Activated T-cell treated with anti-CD3 and anti-CD28 coated beads, Interleukin-2, amount 50 U/mL, for 4 hours (primary cell): ENCODE results near the gene HMGN2. TPM values are rescaled to one million over a fixed set of nuclear protein-coding genes. Genes with fewer than 3 reads are reported as not detected.

Source experiments
- ATAC-seq, 2 donors: fragments of 200-7000 bp; cut with Tn5 transposase; one replicate each; pipeline ENCODE4 v1.10.0; 2021
- DNase-seq: peaks from one replicate; pipeline ENCODE4 v3.0.0-alpha.2; 2020
- H3K27me3 Mint-ChIP-seq: one replicate; pipeline ENCODE4 v1.8.0; 2021; ENCODE audit warnings: low read depth, mixed read lengths
- H3K36me3 Mint-ChIP-seq: one replicate; pipeline ENCODE4 v1.8.0; 2022; ENCODE audit warnings: mixed read lengths; ENCODE audit not compliant: insufficient read depth
- H3K4me1 Mint-ChIP-seq: one replicate; pipeline ENCODE4 v1.8.0; 2021; ENCODE audit warnings: low read depth, mixed read lengths
- H3K4me3 Mint-ChIP-seq: one replicate; pipeline ENCODE4 v1.8.0; 2021; ENCODE audit warnings: mild to moderate bottlenecking, moderate library complexity, mixed read lengths
- H3K9me3 Mint-ChIP-seq: one replicate; pipeline ENCODE4 v1.8.0; 2021; ENCODE audit warnings: mixed read lengths
- total RNA-seq, 3 donors: library from RNA; stranded (reverse); gene quantifications; one replicate each; pipeline ENCODE4 v1.2.1, GENCODE V29; 2021

The HMGN2 gene
- 100 to 1,000 TPM; 417 to 447 (median 437) TPM for total RNA-seq

GRCh38 chr1:26472320-26472900 is at the start of gene HMGN2:
Gene HMGN2, plus strand, starts transcription at chr1:26472440. Its CDS starts 173 bp downstream, at chr1:26472613.
- H3K4me1 Mint-ChIP-seq: peaks cover 50% of the 10 kb centered on the region
- peaks cover 36% of the 10 kb centered on the region for H3K36me3 Mint-ChIP-seq
- H3K27me3 Mint-ChIP-seq: no peaks in the 10 kb centered on the region
- ATAC-seq: peak; percentile 74
- peak within 1 kb of the TSS; percentile 93 for H3K4me3 Mint-ChIP-seq
- peak; percentile 88 for DNase-seq
- H3K9me3 Mint-ChIP-seq: no peaks in the 10 kb centered on the region

GRCh38 chr1:26429721-26430120 is 42.5 kb upstream of the HMGN2 start:
- H3K9me3 Mint-ChIP-seq: no peaks in the 10 kb centered on the region
- no peak overlapping the region for H3K4me3 Mint-ChIP-seq
- H3K27me3 Mint-ChIP-seq: peaks cover 2% of the 10 kb centered on the region
- H3K4me1 Mint-ChIP-seq: peaks cover 19% of the 10 kb centered on the region
- ATAC-seq: no peak
- DNase-seq: no peak
- H3K36me3 Mint-ChIP-seq: peaks cover 8% of the 10 kb centered on the region

DNA sequence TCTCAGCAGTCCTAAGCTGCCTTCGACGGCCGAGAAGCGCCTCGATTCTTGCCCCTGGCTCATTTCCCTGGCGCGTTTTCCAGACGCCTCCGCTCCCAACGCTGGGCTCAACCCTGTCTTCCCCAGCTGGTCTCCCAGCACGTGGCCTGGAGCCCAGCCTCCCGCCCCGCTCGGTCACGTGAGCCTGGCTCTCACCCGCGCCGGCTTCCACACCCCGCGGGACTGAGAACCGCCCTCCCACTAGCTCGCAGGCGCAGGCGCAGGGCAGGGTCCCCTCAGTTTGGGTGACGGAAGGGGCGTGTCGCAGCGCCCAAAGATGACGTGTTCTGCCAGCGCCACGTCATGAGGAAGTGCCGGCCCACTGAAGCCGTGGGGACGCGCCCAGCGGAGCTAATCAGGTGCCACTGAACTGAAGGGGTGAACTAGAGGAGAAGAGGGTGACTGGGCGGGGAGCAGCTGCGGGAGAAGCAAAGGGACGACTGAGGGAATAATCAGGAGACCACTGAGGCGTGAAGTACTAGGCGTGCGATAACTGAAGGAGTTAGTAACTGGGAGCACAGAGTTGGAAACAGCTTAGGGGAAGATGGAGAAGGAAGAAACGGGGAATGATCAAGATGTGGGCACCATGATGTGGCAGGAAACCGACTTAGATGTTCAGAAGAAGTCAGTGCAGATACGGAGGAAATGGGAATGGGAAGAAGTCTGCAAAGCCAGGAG is 40.1 kb upstream of the HMGN2 start, which contains the start of gene DHDDS:
TSS of gene DHDDS (plus strand) at position 343 of the 717 bp plus-strand sequence. CDS start 625 bp downstream, outside the sequence.
- peak within 1 kb of the TSS; percentile 95 for H3K4me3 Mint-ChIP-seq
- DNase-seq (peak; percentile 99), ATAC-seq (peak; percentile 97 to 99)

GRCh38 chr1:26432793-26433192 is 39.4 kb upstream of the HMGN2 start:
- Mint-ChIP-seq H3K4me1 (peaks cover 19% of the 10 kb centered on the region), H3K9me3 (no peaks in the 10 kb centered on the region), H3K36me3 (peaks cover 8% of the 10 kb centered on the region), H3K27me3 (no peaks in the 10 kb centered on the region), H3K4me3 (peak overlapping the region; percentile 95)
- no peak for ATAC-seq
- DNase-seq: no peak

More for the DNA sequence above, 40.1 kb upstream of the HMGN2 start, which contains the start of gene DHDDS:
- Mint-ChIP-seq H3K36me3 (peaks cover 8% of the 10 kb centered on the region), H3K4me1 (peaks cover 19% of the 10 kb centered on the region), H3K27me3 (no peaks in the 10 kb centered on the region), H3K9me3 (no peaks in the 10 kb centered on the region)

GRCh38 chr1:26434161-26434752 is 38.0 kb upstream of the HMGN2 start:
- H3K9me3 Mint-ChIP-seq: no peaks in the 10 kb centered on the region
- H3K36me3 Mint-ChIP-seq: peaks cover 16% of the 10 kb centered on the region
- H3K4me1 Mint-ChIP-seq: peaks cover 19% of the 10 kb centered on the region
- H3K4me3 Mint-ChIP-seq: no peak overlapping the region
- ATAC-seq (no peak), DNase-seq (no peak)
- no peaks in the 10 kb centered on the region for H3K27me3 Mint-ChIP-seq

DNA sequence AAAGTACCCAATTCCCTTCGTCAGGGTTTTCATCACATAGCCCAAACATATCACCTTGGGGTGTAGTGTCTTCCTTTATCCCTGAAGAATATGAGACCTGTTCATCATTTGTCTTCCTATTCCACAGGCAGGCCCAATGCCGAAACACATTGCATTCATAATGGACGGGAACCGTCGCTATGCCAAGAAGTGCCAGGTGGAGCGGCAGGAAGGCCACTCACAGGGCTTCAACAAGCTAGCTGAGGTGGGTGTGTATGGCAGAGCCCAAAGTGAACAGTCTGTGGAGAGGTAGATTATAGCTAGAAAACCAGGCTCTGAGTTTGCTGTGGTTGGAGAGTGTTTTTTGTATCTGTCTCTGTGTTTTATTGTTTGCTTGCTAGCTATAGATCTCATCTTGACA is 34.2 kb upstream of the HMGN2 start:
- DNase-seq: no peak
- Mint-ChIP-seq H3K4me3 (no peak overlapping the region), H3K9me3 (no peaks in the 10 kb centered on the region), H3K4me1 (peaks cover 7% of the 10 kb centered on the region), H3K36me3 (peaks cover 28% of the 10 kb centered on the region), H3K27me3 (no peaks in the 10 kb centered on the region)
- ATAC-seq: no peak

DNA sequence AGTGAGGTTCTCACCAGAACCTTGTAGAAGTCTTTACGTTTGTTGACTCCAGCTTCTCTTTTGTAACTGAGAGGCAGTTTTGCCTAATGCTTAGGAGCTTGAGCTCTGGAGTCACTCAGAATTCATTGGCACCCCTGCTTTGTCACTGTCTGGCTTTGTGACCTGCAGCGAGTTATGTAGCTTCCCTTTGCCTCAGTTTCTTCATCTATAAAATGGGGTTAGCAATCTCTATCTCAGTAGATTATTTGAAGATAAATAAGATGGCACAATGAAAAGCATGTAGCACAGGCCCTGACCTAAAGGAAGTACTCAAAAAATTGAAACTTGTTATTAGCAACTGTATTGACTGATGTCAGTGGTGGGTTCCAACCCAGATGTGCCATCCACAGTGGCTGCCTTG is 32.0 kb upstream of the HMGN2 start:
- ATAC-seq: no peak
- peaks cover 37% of the 10 kb centered on the region for H3K36me3 Mint-ChIP-seq
- no peaks in the 10 kb centered on the region for H3K4me1 Mint-ChIP-seq
- no peak for DNase-seq
- no peaks in the 10 kb centered on the region for H3K27me3 Mint-ChIP-seq
- H3K4me3 Mint-ChIP-seq: no peak overlapping the region
- H3K9me3 Mint-ChIP-seq: no peaks in the 10 kb centered on the region

- Mint-ChIP-seq H3K36me3 (peaks cover 30% of the 10 kb centered on the region), H3K9me3 (no peaks in the 10 kb centered on the region)
- no peak for ATAC-seq
These were observed 22.4 kb upstream of the HMGN2 start for GRCh38 chr1:26449868-26450267.

GRCh38 chr1:26450908-26451307 is 21.3 kb upstream of the HMGN2 start:
- Mint-ChIP-seq H3K9me3 (no peaks in the 10 kb centered on the region), H3K4me3 (no peak overlapping the region), H3K36me3 (peaks cover 30% of the 10 kb centered on the region), H3K27me3 (no peaks in the 10 kb centered on the region), H3K4me1 (no peaks in the 10 kb centered on the region)
- ATAC-seq (no peak), DNase-seq (no peak)

More at GRCh38 chr1:26449868-26450267, 22.4 kb upstream of the HMGN2 start:
- Mint-ChIP-seq H3K27me3 (no peaks in the 10 kb centered on the region), H3K4me1 (no peaks in the 10 kb centered on the region), H3K4me3 (no peak overlapping the region)
- no peak for DNase-seq

DNA sequence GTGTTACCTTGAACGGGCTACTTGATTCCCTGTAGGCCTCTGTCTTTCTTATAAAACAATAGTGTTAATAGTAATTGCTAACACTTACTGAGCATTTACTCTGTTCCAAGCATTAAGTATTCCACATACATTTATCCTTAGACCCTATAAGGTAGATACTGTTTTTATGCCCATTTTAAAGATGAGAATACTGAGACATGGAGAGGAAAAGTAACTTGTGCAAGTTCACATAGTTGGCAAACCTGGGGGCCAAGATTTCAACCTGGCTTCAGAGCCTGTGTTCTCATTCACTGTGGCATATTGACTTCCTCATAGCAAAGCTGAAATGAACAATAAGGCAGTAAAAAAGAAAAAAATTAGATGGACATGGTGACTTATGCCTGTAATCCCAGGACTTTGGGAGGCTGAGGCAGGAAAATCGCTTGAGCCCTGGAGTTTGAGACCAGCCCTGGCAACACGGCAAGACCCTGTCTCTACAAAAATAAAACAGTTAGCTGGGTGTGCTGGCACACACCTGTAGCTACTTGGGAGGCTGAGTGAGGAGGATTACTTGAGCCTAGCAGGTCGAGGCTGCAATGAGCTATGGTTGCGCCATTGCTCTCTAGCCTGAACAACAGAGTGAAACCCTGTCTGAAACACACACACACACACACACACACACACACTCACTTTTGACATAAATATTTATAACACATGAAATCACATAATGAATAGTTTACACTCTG is 19.6 kb upstream of the HMGN2 start:
- DNase-seq (no peak), ATAC-seq (no peak)

DNA sequence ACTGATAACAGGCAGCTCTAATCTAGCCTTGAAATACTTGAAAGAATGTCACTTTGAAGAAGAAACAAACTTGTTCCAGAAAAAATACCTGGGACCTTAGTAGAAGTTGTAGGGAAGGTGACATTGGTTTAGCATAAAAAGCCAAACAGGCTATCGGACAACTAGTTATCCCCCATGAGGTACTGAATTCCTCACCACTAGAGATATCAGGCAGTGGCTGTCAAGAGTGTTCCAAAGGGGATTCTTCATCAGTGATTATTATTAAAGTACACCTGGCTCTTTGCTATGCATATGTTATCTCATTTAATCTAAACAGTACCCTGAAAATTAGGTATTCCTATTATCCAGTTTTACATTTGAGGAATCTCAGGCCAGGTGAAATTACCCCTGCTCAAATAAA is 13.1 kb upstream of the HMGN2 start:
- no peak for ATAC-seq
- Mint-ChIP-seq H3K27me3 (no peaks in the 10 kb centered on the region), H3K9me3 (no peaks in the 10 kb centered on the region), H3K4me1 (no peaks in the 10 kb centered on the region), H3K36me3 (peaks cover 29% of the 10 kb centered on the region), H3K4me3 (no peak overlapping the region)
- DNase-seq: no peak

More for the DNA sequence above, 19.6 kb upstream of the HMGN2 start:
- peaks cover 24% of the 10 kb centered on the region for H3K36me3 Mint-ChIP-seq
- no peaks in the 10 kb centered on the region for H3K9me3 Mint-ChIP-seq
- no peaks in the 10 kb centered on the region for H3K27me3 Mint-ChIP-seq
- no peak overlapping the region for H3K4me3 Mint-ChIP-seq
- no peaks in the 10 kb centered on the region for H3K4me1 Mint-ChIP-seq

- peaks cover 30% of the 10 kb centered on the region for H3K36me3 Mint-ChIP-seq
- no peak for ATAC-seq
- no peaks in the 10 kb centered on the region for H3K27me3 Mint-ChIP-seq
- no peaks in the 10 kb centered on the region for H3K9me3 Mint-ChIP-seq
- no peaks in the 10 kb centered on the region for H3K4me1 Mint-ChIP-seq
- DNase-seq: no peak
- H3K4me3 Mint-ChIP-seq: no peak overlapping the region
These were observed 12.6 kb upstream of the HMGN2 start for GRCh38 chr1:26459573-26460031.

DNA sequence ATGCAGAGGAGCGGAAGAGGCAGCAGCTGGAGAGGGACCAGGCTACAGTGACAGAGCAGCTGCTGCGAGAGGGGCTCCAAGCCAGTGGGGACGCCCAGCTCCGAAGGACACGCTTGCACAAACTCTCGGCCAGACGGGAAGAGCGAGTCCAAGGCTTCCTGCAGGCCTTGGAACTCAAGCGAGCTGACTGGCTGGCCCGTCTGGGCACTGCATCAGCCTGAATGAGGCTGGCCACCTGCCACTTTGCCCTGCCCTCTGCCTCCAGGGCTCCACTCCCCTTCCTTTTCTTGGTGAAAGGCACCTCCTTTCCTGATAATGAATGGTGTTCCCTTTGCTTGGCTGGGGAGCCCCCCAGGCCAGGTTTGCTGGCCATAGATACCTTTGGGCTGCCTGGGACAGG is 3.3 kb upstream of the HMGN2 start:
- no peak overlapping the region for H3K4me3 Mint-ChIP-seq
- no peaks in the 10 kb centered on the region for H3K27me3 Mint-ChIP-seq
- H3K4me1 Mint-ChIP-seq: peaks cover 27% of the 10 kb centered on the region
- ATAC-seq (no peak), DNase-seq (no peak)
- no peaks in the 10 kb centered on the region for H3K9me3 Mint-ChIP-seq
- peaks cover 37% of the 10 kb centered on the region for H3K36me3 Mint-ChIP-seq

GRCh38 chr1:26469558-26469957 is 2.7 kb upstream of the HMGN2 start:
- Mint-ChIP-seq H3K9me3 (no peaks in the 10 kb centered on the region), H3K4me3 (no peak overlapping the region), H3K36me3 (peaks cover 41% of the 10 kb centered on the region), H3K27me3 (no peaks in the 10 kb centered on the region), H3K4me1 (peaks cover 34% of the 10 kb centered on the region)
- ATAC-seq (no peak), DNase-seq (no peak)
